Subcutaneous abdominal adipose tissue (tissue), 5 donors: ENCODE data around the gene EXOC6B.

Experiments used
- H3K27ac ChIP-seq: one replicate; pipeline ENCODE4 v1.7.0; 2013; ENCODE audit warnings: low read depth, mild to moderate bottlenecking, inconsistent platforms, low read length, moderate library complexity
- H3K27me3 ChIP-seq, 5 donors: one replicate each; pipeline ENCODE4 v1.7.0; 2013; ENCODE audit warnings: low read length in 5 of 5, inconsistent platforms in 1 of 5; ENCODE audit not compliant: control insufficient read depth in 5 of 5, insufficient read depth in 4 of 5
- H3K36me3 ChIP-seq, 5 donors: one replicate each; pipeline ENCODE4 v1.7.0; 2013; ENCODE audit warnings: low read length in 5 of 5; ENCODE audit not compliant: control insufficient read depth in 5 of 5, insufficient read depth in 5 of 5
- H3K4me1 ChIP-seq, 5 donors: one replicate each; pipeline ENCODE4 v1.7.0; 2013; ENCODE audit warnings: low read length in 5 of 5, mild to moderate bottlenecking in 3 of 5, moderate library complexity in 1 of 5; ENCODE audit not compliant: control insufficient read depth in 5 of 5, insufficient read depth in 5 of 5
- H3K4me3 ChIP-seq, 5 donors: one replicate each; pipeline ENCODE4 v1.7.0; 2013; ENCODE audit warnings: low read length in 5 of 5, low read depth in 1 of 5
- H3K9ac ChIP-seq, 5 donors: one replicate each; pipeline ENCODE4 v1.7.0; 2013; ENCODE audit warnings: low read length in 5 of 5, mild to moderate bottlenecking in 4 of 5, moderate library complexity in 3 of 5
- H3K9me3 ChIP-seq, 5 donors: one replicate each; pipeline ENCODE4 v1.7.0; 2013; ENCODE audit warnings: low read length in 5 of 5; ENCODE audit not compliant: control insufficient read depth in 5 of 5
- donor health status: healthy.
- donor health status: healthy.
- donor health status: healthy.
- donor health status: healthy.
- donor health status: healthy.

Gene EXOC6B

DNA sequence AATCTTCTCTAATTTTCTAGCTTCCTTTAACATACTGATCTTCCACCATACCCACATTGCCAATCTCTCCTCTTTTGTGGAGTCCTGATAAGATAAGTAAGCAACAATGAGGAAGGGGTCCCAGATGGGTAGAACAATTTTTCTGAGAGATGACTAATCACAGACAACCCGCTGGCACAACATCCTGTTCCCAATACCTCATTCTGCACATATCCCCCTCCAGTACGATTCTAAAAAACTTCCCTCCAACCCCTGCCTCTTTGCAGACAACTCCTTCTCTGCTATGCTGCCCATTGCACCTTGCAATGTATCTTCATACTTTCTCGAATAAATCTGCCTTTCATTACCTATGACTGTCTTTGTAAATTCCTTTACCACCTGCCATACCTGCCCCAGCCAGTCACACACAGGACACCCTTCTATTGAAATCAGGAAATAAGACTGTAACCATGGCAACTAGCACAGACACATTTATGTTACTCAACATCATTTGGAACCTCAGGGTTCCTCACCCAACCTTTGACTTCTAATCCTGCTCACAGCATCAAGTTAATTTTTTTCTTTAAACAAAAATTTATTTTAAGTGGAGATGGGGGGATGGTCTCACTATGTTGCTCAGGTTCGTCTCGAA lies 7.4 kb upstream of the EXOC6B start:
- Histone ChIP-seq H3K27ac (no peak overlapping the region), H3K9me3 (no peaks in the 10 kb centered on the region), H3K36me3 (no peaks in the 10 kb centered on the region), H3K9ac (no peak overlapping the region), H3K4me1 (no peaks in the 10 kb centered on the region), H3K4me3 (no peak overlapping the region), H3K27me3 (peaks cover 0 to 2% (median 0%) of the 10 kb centered on the region in 5 donors)

DNA sequence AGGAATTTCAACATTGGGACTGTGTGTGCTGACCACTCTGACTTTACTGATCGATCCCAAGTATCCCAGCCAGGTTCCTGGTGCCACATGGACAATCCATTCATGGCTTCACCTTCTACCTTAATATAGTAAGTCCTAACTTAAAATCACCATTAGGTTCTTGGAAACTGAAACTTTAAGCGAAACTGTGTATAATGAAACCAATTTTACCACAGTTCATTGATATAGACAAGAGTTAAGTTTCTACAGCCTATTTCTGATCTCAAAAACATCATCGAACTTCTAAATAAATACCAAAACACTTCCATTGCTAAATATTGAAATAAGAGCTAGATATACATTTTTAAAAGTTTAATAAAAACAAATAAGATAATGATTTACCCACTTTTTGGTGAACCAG lies 4.4 kb upstream of the EXOC6B start:
- peaks cover 0 to 2% (median 0%) of the 10 kb centered on the region in 5 donors for H3K27me3 ChIP-seq
- H3K4me1 ChIP-seq, result peaks cover 0 to 6% (median 1%) of the 10 kb centered on the region in 5 donors
- H3K36me3 ChIP-seq, result no peaks in the 10 kb centered on the region
- H3K9me3 ChIP-seq, result no peaks in the 10 kb centered on the region
- H3K4me3 ChIP-seq, result no peak overlapping the region
- no peak overlapping the region for H3K9ac ChIP-seq
- no peak overlapping the region for H3K27ac ChIP-seq

DNA sequence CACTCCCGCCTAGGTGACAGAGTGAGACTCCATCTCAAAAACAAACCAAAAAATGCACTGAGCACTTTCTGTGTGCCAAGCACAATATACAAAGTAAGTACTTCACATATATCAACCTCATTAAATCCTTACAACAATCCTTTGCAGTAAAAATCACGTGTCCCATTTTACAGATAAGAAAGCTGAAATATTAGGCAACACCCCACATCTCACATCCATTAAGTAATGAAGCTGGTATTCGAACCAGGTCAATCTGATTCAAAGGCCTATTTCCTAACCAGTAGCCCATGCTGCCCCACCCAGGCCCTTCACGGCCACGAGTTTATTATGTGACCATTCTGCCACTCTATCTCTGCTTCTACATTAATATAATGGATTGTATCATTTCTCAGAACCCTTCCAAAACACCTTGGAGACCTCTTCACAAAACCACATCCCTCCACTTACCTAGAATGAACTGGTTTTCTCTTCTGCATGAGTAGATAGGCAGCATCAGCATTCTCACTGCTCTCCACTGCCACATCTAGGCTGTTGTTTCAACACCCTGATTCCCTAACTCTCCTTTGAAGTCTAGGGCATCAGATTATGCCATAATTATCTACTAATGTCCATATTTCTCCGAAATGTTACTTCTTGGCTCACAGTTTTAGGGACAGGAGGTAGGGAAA lies 3.1 kb upstream of the EXOC6B start:
- Histone ChIP-seq H3K9ac (no peak overlapping the region), H3K4me1 (peaks cover 0 to 18% (median 14%) of the 10 kb centered on the region in 5 donors), H3K27me3 (peaks cover 0 to 2% (median 0%) of the 10 kb centered on the region in 5 donors)

DNA sequence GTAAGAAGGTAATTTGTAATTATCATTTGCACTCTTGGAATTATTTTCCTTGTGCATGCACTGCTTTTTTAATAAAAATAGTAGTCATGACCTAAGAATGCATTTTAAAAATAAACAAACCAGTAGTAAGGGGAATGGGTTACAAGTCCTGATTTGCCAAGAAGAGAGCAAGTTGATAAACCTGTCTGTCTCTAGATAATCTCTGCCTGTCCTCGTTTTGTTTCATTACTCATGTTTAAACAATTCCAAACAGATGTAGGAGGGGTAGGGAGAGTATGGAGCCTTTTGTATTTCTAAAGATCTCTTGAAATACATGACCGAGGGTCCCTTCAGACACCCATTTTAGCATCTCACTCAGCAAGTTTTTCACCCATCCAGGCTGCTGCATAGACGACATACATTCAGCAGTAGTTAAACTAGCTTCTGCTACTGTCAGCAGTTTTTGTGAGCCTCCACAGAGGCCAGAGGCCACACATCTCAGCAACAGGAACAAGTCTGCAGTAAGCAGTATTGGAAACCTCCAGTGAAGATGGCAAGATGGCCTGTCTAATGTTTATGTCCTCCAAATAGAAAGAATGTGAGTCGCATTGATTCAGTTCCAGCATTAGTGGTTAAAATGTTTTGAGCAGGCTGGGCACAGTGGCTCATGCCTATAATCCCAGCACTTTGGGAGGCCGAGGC lies 2.3 kb upstream of the EXOC6B start:
- H3K4me1 ChIP-seq, result peaks cover 0 to 24% (median 19%) of the 10 kb centered on the region in 5 donors
- H3K27ac ChIP-seq, result no peak overlapping the region
- H3K4me3 ChIP-seq, result no peak overlapping the region

More for the DNA sequence above, 3.1 kb upstream of the EXOC6B start:
- Histone ChIP-seq H3K4me3 (no peak overlapping the region), H3K9me3 (no peaks in the 10 kb centered on the region), H3K27ac (no peak overlapping the region), H3K36me3 (no peaks in the 10 kb centered on the region)

DNA sequence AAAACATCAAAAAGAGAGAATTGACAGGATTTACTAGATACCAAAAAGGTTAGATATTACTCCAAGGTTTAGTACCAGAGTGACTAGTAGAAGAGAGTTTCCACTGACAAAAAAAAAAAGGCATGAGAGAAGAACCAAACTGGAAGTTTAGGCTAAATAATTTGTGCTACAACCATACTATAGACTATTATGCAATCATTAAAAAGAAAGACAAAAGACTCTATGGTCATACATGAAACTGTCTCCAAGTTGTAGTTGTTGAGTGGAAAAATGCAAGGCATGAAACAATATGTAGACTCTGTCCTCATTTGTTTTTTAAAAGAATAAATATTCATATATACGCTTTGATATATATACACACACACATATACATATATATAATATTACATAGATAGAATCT lies 1.7 kb upstream of the EXOC6B start:
- Histone ChIP-seq H3K27ac (no peak overlapping the region), H3K4me3 (no peak overlapping the region)

More for the DNA sequence above, 2.3 kb upstream of the EXOC6B start:
- Histone ChIP-seq H3K27me3 (peaks cover 0 to 2% (median 0%) of the 10 kb centered on the region in 5 donors), H3K36me3 (no peaks in the 10 kb centered on the region), H3K9me3 (no peaks in the 10 kb centered on the region), H3K9ac (no peak overlapping the region)

DNA sequence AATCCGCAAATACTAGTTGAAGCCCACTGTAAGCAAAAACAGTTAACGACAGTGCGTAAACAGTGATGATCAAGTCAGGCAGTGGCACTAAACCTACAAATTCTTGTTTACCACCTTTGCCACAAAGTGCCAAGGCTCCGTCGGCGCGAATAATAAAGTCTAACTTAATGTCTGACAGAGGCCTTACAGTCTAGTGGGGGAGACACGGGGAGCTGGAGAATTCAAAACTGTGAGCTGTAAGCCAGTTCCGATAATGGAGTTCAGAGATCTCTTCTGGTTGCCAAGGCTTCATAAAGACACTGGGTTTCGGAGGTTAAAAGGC lies 284 bp upstream of the EXOC6B start:
- no peaks in the 10 kb centered on the region for H3K36me3 ChIP-seq
- peaks cover 0 to 30% (median 19%) of the 10 kb centered on the region in 5 donors for H3K4me1 ChIP-seq
- peaks cover 0 to 2% (median 0%) of the 10 kb centered on the region in 5 donors for H3K27me3 ChIP-seq
- H3K9ac ChIP-seq, result no peak overlapping the region
- H3K4me3 ChIP-seq, result peak overlapping the region; percentile 46 to 95 (median 89)
- no peaks in the 10 kb centered on the region for H3K9me3 ChIP-seq
- H3K27ac ChIP-seq, result peak overlapping the region; percentile 78

More for the DNA sequence above, 1.7 kb upstream of the EXOC6B start:
- Histone ChIP-seq H3K4me1 (peaks cover 0 to 25% (median 19%) of the 10 kb centered on the region in 5 donors), H3K9ac (no peak overlapping the region), H3K27me3 (peaks cover 0 to 2% (median 0%) of the 10 kb centered on the region in 5 donors), H3K36me3 (no peaks in the 10 kb centered on the region), H3K9me3 (no peaks in the 10 kb centered on the region)

DNA sequence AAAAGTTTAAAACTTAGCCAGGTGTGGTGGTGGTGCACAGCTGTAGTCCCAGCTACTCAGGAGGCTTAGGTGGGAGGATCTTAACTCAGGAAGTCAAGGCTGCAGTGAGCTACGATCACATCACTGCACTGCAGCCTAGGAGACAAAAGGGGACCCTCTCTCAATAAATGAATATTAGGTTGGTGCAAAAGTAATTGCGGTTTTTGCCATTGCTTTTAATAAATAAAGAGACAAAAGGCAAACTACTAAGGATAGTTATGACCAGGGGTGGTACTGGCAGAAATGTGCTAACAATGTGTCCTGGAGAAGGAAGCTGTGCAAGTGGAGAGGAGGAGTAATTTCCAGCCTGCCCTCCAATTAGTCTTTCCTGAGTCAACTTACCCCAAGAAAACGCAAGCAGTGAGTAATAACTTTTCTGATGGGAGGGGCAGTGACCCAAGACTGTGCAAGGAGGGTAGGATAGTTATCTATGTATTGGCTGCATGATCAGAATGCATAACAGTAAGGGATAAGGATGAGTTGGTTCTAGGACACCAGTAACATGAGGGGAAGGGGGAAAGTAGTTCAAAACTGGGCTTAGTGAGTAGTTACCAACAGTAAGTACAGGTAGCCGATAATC lies 1.5 kb downstream of the EXOC6B start:
- H3K36me3 ChIP-seq, result no peaks in the 10 kb centered on the region
- no peak overlapping the region for H3K27ac ChIP-seq
- H3K9me3 ChIP-seq, result no peaks in the 10 kb centered on the region
- peaks cover 0 to 30% (median 19%) of the 10 kb centered on the region in 5 donors for H3K4me1 ChIP-seq
- H3K4me3 ChIP-seq, result peak overlapping the region; percentile 83 to 95 (median 90)
- H3K9ac ChIP-seq, result peak overlapping the region in 2 of 5 donors; percentile 91 to 96
- H3K27me3 ChIP-seq, result no peaks in the 10 kb centered on the region

DNA sequence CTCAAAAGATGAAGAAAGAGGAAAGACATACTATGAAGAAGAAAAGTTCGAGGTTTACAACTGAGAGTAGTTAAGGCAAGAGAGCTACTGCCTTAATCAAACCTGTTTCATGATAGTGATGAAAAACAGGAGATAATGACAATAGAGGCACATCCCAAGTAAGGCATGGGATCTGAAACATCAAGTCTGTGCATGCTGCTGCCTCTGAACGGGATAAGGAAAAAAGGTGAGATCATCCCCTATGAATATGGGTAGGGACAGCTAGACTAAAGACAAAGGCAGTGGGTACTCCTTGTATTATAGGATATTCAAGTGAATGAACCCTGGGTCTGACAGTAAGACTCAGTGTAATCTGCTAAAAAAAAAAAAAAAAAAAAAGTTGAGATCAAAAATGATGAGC lies 3.0 kb downstream of the EXOC6B start:
- Histone ChIP-seq H3K4me3 (no peak overlapping the region), H3K27me3 (no peaks in the 10 kb centered on the region), H3K27ac (no peak overlapping the region), H3K9ac (no peak overlapping the region), H3K9me3 (no peaks in the 10 kb centered on the region), H3K36me3 (no peaks in the 10 kb centered on the region), H3K4me1 (peaks cover 0 to 30% (median 19%) of the 10 kb centered on the region in 5 donors)

DNA sequence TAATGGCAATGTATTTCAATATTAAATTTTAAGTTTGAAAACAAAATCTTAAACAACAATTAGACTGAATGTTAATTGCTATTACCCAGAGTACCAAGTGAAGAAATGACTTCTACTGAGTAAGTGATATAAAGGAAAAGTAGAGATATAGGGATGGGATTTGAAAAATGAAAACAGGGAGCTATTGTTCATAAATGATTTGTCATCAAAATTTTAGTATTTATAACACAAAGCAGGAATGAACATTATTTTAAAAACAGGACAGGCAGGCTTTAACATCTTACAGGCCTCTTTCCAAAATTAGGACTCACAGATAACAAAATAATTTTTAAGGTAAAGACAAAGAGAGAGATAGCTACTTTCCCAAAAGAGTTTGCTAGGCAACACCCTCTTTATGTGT lies 3.9 kb downstream of the EXOC6B start:
- peaks cover 0 to 30% (median 19%) of the 10 kb centered on the region in 5 donors for H3K4me1 ChIP-seq

DNA sequence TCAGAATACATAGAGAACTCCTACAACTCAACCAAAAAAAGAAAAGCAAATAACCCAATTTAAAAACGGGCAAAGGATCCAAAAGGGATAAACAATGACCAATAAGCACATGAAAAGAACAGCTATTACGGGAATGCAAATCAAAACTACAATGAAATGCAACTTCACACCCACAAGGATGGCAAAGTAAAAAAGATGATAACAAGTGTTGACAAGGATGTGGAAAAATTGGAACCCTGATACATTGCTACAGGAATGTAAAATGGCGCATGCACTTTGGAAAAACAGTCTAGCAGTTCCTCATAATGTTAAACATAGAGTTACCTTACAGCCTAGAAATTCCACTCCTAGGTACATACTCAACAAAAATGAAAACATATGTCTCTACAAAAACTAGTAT lies 4.7 kb downstream of the EXOC6B start:
- Histone ChIP-seq H3K4me3 (no peak overlapping the region), H3K27ac (no peak overlapping the region), H3K27me3 (no peaks in the 10 kb centered on the region), H3K9me3 (no peaks in the 10 kb centered on the region), H3K36me3 (no peaks in the 10 kb centered on the region), H3K9ac (no peak overlapping the region), H3K4me1 (peaks cover 0 to 30% (median 19%) of the 10 kb centered on the region in 5 donors)

More for the DNA sequence above, 3.9 kb downstream of the EXOC6B start:
- no peaks in the 10 kb centered on the region for H3K36me3 ChIP-seq
- H3K27me3 ChIP-seq, result no peaks in the 10 kb centered on the region
- no peak overlapping the region for H3K27ac ChIP-seq
- H3K9ac ChIP-seq, result no peak overlapping the region
- H3K4me3 ChIP-seq, result no peak overlapping the region
- H3K9me3 ChIP-seq, result no peaks in the 10 kb centered on the region
